ENCODE data around the gene PRKCE. TPM values are rescaled to one million over a fixed set of nuclear protein-coding genes. Genes with fewer than 3 reads are reported as not detected.

Gene PRKCE
- total RNA-seq, 3 donors from 2014 or later (not counting 1 experiment from before 2014, with no cell fraction given), result 35.2 to 42.1 (median 38.6) TPM

GRCh38 chr2:45683292-45683691, 31.8 kb downstream of the PRKCE start:
- peaks cover 16% of the 10 kb centered on the region for H3K4me1 ChIP-seq (ENCODE audit: control insufficient read depth, insufficient read depth, low read length)
- Mint-ChIP-seq H3K36me3 (no peaks in the 10 kb centered on the region), H3K4me1 (peaks cover 29 to 34% of the 10 kb centered on the region in 2 donors), H3K27ac (no peak overlapping the region), H3K4me3 (no peak overlapping the region), H3K27me3 (ENCODE audit: low read depth in 2 of 2) (no peaks in the 10 kb centered on the region), H3K9me3 (no peaks in the 10 kb centered on the region)
- no peaks in the 10 kb centered on the region for H3K36me3 ChIP-seq (ENCODE audit: control insufficient read depth, insufficient read depth, low read length)
- ATAC-seq (no peak), DNase-seq (no peak)
- 70% methylated on average over 3 of the region's 3 CpGs for WGBS (ENCODE audit: insufficient coverage)
- H3K9me3 ChIP-seq (ENCODE audit: control insufficient read depth, insufficient read depth, low read length), result no peaks in the 10 kb centered on the region
- no peak overlapping the region for H3K27ac ChIP-seq (ENCODE audit: low read length)
- intact Hi-C loops (cut with micrococcal nuclease), result no loop called here
- H3K27me3 ChIP-seq (ENCODE audit: control insufficient read depth, insufficient read depth, low read length), result no peaks in the 10 kb centered on the region
- no peak overlapping the region for H3K4me3 ChIP-seq (ENCODE audit: low read length)
- no peak for TF ChIP-seq CTCF (IDR thresholded peaks at IDR 0.05)

- H3K27ac ChIP-seq (ENCODE audit: low read length), result no peak overlapping the region
- WGBS (ENCODE audit: insufficient coverage), result 84% methylated on average over 6 of the region's 6 CpGs
- ATAC-seq (no peak), DNase-seq (no peak)
- H3K9me3 ChIP-seq (ENCODE audit: control insufficient read depth, insufficient read depth, low read length), result no peaks in the 10 kb centered on the region
- TF ChIP-seq CTCF (IDR thresholded peaks at IDR 0.05), result no peak
- no peak overlapping the region for H3K27ac Mint-ChIP-seq
- H3K27me3 Mint-ChIP-seq (ENCODE audit: low read depth in 2 of 2), result no peaks in the 10 kb centered on the region
- H3K36me3 Mint-ChIP-seq, result no peaks in the 10 kb centered on the region
- H3K9me3 Mint-ChIP-seq, result no peaks in the 10 kb centered on the region
- intact Hi-C loops (cut with micrococcal nuclease), result no loop called here
- H3K36me3 ChIP-seq (ENCODE audit: control insufficient read depth, insufficient read depth, low read length), result no peaks in the 10 kb centered on the region
- H3K4me3 Mint-ChIP-seq, result no peak overlapping the region
- H3K27me3 ChIP-seq (ENCODE audit: control insufficient read depth, insufficient read depth, low read length), result no peaks in the 10 kb centered on the region
- H3K4me3 ChIP-seq (ENCODE audit: low read length), result no peak overlapping the region
- H3K4me1 Mint-ChIP-seq, result peaks cover 31 to 37% of the 10 kb centered on the region in 2 donors
- H3K4me1 ChIP-seq (ENCODE audit: control insufficient read depth, insufficient read depth, low read length), result peaks cover 16% of the 10 kb centered on the region
Measured at GRCh38 chr2:45684756-45685155, 33.3 kb downstream of the PRKCE start.

- ATAC-seq, result no peak
- H3K4me1 ChIP-seq (ENCODE audit: control insufficient read depth, insufficient read depth, low read length), result peaks cover 16% of the 10 kb centered on the region
- no peak overlapping the region for H3K27ac ChIP-seq (ENCODE audit: low read length)
- no peaks in the 10 kb centered on the region for H3K36me3 ChIP-seq (ENCODE audit: control insufficient read depth, insufficient read depth, low read length)
- H3K4me1 Mint-ChIP-seq, result peaks cover 36 to 42% of the 10 kb centered on the region in 2 donors
- DNase-seq, result no peak
- no peaks in the 10 kb centered on the region for H3K9me3 ChIP-seq (ENCODE audit: control insufficient read depth, insufficient read depth, low read length)
- no peak for TF ChIP-seq CTCF (IDR thresholded peaks at IDR 0.05)
- 89% methylated on average over 3 of the region's 3 CpGs for WGBS (ENCODE audit: insufficient coverage)
- no peaks in the 10 kb centered on the region for H3K36me3 Mint-ChIP-seq
- intact Hi-C loops (cut with micrococcal nuclease), result no loop called here
- H3K27me3 ChIP-seq (ENCODE audit: control insufficient read depth, insufficient read depth, low read length), result no peaks in the 10 kb centered on the region
- H3K27ac Mint-ChIP-seq, result no peak overlapping the region
- H3K9me3 Mint-ChIP-seq, result no peaks in the 10 kb centered on the region
- no peak overlapping the region for H3K4me3 Mint-ChIP-seq
- H3K27me3 Mint-ChIP-seq (ENCODE audit: low read depth in 2 of 2), result no peaks in the 10 kb centered on the region
- H3K4me3 ChIP-seq (ENCODE audit: low read length), result no peak overlapping the region
Measured at GRCh38 chr2:45685260-45685659, 33.8 kb downstream of the PRKCE start.

- Mint-ChIP-seq H3K4me3 (no peak overlapping the region), H3K27me3 (ENCODE audit: low read depth in 2 of 2) (no peaks in the 10 kb centered on the region), H3K9me3 (no peaks in the 10 kb centered on the region), H3K4me1 (peaks cover 32 to 35% of the 10 kb centered on the region in 2 donors), H3K27ac (no peak overlapping the region), H3K36me3 (no peaks in the 10 kb centered on the region)
- no peak for TF ChIP-seq CTCF (IDR thresholded peaks at IDR 0.05)
- Histone ChIP-seq H3K9me3 (ENCODE audit: control insufficient read depth, insufficient read depth, low read length) (no peaks in the 10 kb centered on the region), H3K36me3 (ENCODE audit: control insufficient read depth, insufficient read depth, low read length) (no peaks in the 10 kb centered on the region), H3K27me3 (ENCODE audit: control insufficient read depth, insufficient read depth, low read length) (no peaks in the 10 kb centered on the region), H3K4me1 (ENCODE audit: control insufficient read depth, insufficient read depth, low read length) (peaks cover 9% of the 10 kb centered on the region), H3K4me3 (ENCODE audit: low read length) (no peak overlapping the region), H3K27ac (ENCODE audit: low read length) (no peak overlapping the region)
- intact Hi-C loops (cut with micrococcal nuclease), result no loop called here
- ATAC-seq (no peak), DNase-seq (no peak)
- 100% methylated on average over 1 of the region's 1 CpG for WGBS (ENCODE audit: insufficient coverage)
Measured at GRCh38 chr2:45687964-45688363, 36.5 kb downstream of the PRKCE start.
